ENCODE measurements around the gene GAL3ST3. TPM values are rescaled to one million over a fixed set of nuclear protein-coding genes. Genes with fewer than 3 reads are reported as not detected.

The GAL3ST3 gene
- total and polyA plus RNA-seq, 2 donors = 0.42 TPM; not detected in 1

Other genes with a start within 250 kb of the GAL3ST3 start
- 0.85 TPM for gene SNX32, start 215.2 kb downstream of the GAL3ST3 start, total RNA-seq
- gene SNX32, start 215.2 kb downstream of the GAL3ST3 start, polyA plus RNA-seq = 2.0 TPM
- gene CFL1, start 191.0 kb downstream of the GAL3ST3 start, total RNA-seq = 231 TPM
- 728 TPM for gene CFL1, start 191.0 kb downstream of the GAL3ST3 start, polyA plus RNA-seq
- 38.2 TPM for gene MUS81, start 188.7 kb downstream of the GAL3ST3 start, total RNA-seq
- gene MUS81, start 188.7 kb downstream of the GAL3ST3 start, polyA plus RNA-seq = 65.4 TPM
- 43.3 TPM for gene EFEMP2, start 176.4 kb downstream of the GAL3ST3 start, total RNA-seq
- 120 TPM for gene EFEMP2, start 176.4 kb downstream of the GAL3ST3 start, polyA plus RNA-seq
- 2.7 TPM for gene CTSW, start 169.3 kb downstream of the GAL3ST3 start, total RNA-seq
- gene CTSW, start 169.3 kb downstream of the GAL3ST3 start, polyA plus RNA-seq = 0.98 TPM
- 60.7 TPM for gene FIBP, start 160.7 kb downstream of the GAL3ST3 start, total RNA-seq
- gene FIBP, start 160.7 kb downstream of the GAL3ST3 start, polyA plus RNA-seq = 64.0 TPM
- gene CCDC85B, start 158.5 kb downstream of the GAL3ST3 start, total RNA-seq = 6.9 TPM
- gene CCDC85B, start 158.5 kb downstream of the GAL3ST3 start, polyA plus RNA-seq = 84.1 TPM
- not detected for gene FOSL1, start 148.8 kb downstream of the GAL3ST3 start, total RNA-seq
- 7.5 TPM for gene FOSL1, start 148.8 kb downstream of the GAL3ST3 start, polyA plus RNA-seq
- gene C11orf68, start 130.1 kb downstream of the GAL3ST3 start, total RNA-seq = 11.8 TPM
- gene C11orf68, start 130.1 kb downstream of the GAL3ST3 start, polyA plus RNA-seq = 65.9 TPM
- gene DRAP1, start 129.7 kb downstream of the GAL3ST3 start, total RNA-seq = 36.7 TPM
- 111 TPM for gene DRAP1, start 129.7 kb downstream of the GAL3ST3 start, polyA plus RNA-seq
- gene TSGA10IP, start 103.7 kb downstream of the GAL3ST3 start, total RNA-seq = not detected
- 0.09 TPM for gene TSGA10IP, start 103.7 kb downstream of the GAL3ST3 start, polyA plus RNA-seq
- gene SART1, start 87.4 kb downstream of the GAL3ST3 start, total RNA-seq = 18.9 TPM
- 47.2 TPM for gene SART1, start 87.4 kb downstream of the GAL3ST3 start, polyA plus RNA-seq
- 15.6 TPM for gene EIF1AD, start 47.0 kb downstream of the GAL3ST3 start, total RNA-seq
- gene EIF1AD, start 47.0 kb downstream of the GAL3ST3 start, polyA plus RNA-seq = 26.3 TPM
- gene BANF1, start 46.7 kb downstream of the GAL3ST3 start, total RNA-seq = 8.6 TPM
- gene BANF1, start 46.7 kb downstream of the GAL3ST3 start, polyA plus RNA-seq = 181 TPM
- 0.58 TPM for gene CST6, start 37.2 kb downstream of the GAL3ST3 start, total RNA-seq
- gene CST6, start 37.2 kb downstream of the GAL3ST3 start, polyA plus RNA-seq = 0.37 TPM
- gene CATSPER1, start 22.7 kb downstream of the GAL3ST3 start, total RNA-seq = not detected
- gene CATSPER1, start 22.7 kb downstream of the GAL3ST3 start, polyA plus RNA-seq = 0.35 TPM
- 77.2 TPM for gene SF3B2, start 3.2 kb upstream of the GAL3ST3 start, total RNA-seq
- 142 TPM for gene SF3B2, start 3.2 kb upstream of the GAL3ST3 start, polyA plus RNA-seq
- 42.3 TPM for gene PACS1, start 21.1 kb upstream of the GAL3ST3 start, total RNA-seq
- gene PACS1, start 21.1 kb upstream of the GAL3ST3 start, polyA plus RNA-seq = 41.3 TPM
- 9.5 TPM for gene KLC2, start 208.5 kb upstream of the GAL3ST3 start, total RNA-seq
- gene KLC2, start 208.5 kb upstream of the GAL3ST3 start, polyA plus RNA-seq = 39.2 TPM
- 34.3 TPM for gene RAB1B, start 219.5 kb upstream of the GAL3ST3 start, total RNA-seq
- 190 TPM for gene RAB1B, start 219.5 kb upstream of the GAL3ST3 start, polyA plus RNA-seq
- 1.1 TPM for gene CNIH2, start 229.0 kb upstream of the GAL3ST3 start, total RNA-seq
- 0.24 TPM for gene CNIH2, start 229.0 kb upstream of the GAL3ST3 start, polyA plus RNA-seq
- gene YIF1A, start 240.0 kb upstream of the GAL3ST3 start, total RNA-seq = 62.0 TPM
- 84.7 TPM for gene YIF1A, start 240.0 kb upstream of the GAL3ST3 start, polyA plus RNA-seq
- 0.32 TPM for gene TMEM151A, start 242.7 kb upstream of the GAL3ST3 start, total RNA-seq
- gene TMEM151A, start 242.7 kb upstream of the GAL3ST3 start, polyA plus RNA-seq = 0.15 TPM